Mesendoderm (in vitro differentiated cells): Measurements from ENCODE around the gene TBX1.
A peak's percentile ranks its signal among the peaks of the same experiment; 100 is the strongest.

Experiments
- DNase-seq: peaks from one replicate; pipeline ENCODE4 v3.0.0; 2013
- H2AK5ac ChIP-seq: 2 replicates; pipeline ENCODE4 v1.6.1; 2013; ENCODE audit warnings: low read length, inconsistent platforms
- H2BK120ac ChIP-seq: 2 replicates; pipeline ENCODE4 v1.6.1; 2013; ENCODE audit warnings: low read depth, mild to moderate bottlenecking, low read length, moderate library complexity, mixed read lengths
- H2BK15ac ChIP-seq: replicated peaks from 2 replicates; pipeline ENCODE4 v1.6.1; 2013; ENCODE audit warnings: low read depth, mild to moderate bottlenecking, moderate library complexity
- H2BK5ac ChIP-seq: 2 replicates; pipeline ENCODE4 v1.6.1; 2013; ENCODE audit warnings: low read length, inconsistent platforms
- H3K18ac ChIP-seq: 2 replicates; pipeline ENCODE4 v1.6.1; 2013; ENCODE audit warnings: mild to moderate bottlenecking, low read length, mixed read lengths
- H3K23ac ChIP-seq: one replicate; pipeline ENCODE4 v1.6.1; 2013; ENCODE audit warnings: low read length
- H3K27ac ChIP-seq: 2 replicates; pipeline ENCODE4 v1.5.1; 2013; ENCODE audit warnings: low read depth, mild to moderate bottlenecking, inconsistent platforms, low read length, moderate library complexity
- H3K27me3 ChIP-seq: 2 replicates; pipeline ENCODE4 v1.6.1; 2013; ENCODE audit warnings: low read length, control low read depth, mild to moderate bottlenecking, inconsistent platforms; ENCODE audit not compliant: insufficient read depth, poor library complexity
- H3K36me3 ChIP-seq: 2 replicates; pipeline ENCODE4 v1.6.1; 2013; ENCODE audit warnings: low read length, inconsistent platforms; ENCODE audit not compliant: control insufficient read depth, insufficient read depth
- H3K4ac ChIP-seq: one replicate; pipeline ENCODE4 v1.6.1; 2013; ENCODE audit warnings: low read depth, mild to moderate bottlenecking, low read length, moderate library complexity
- H3K4me1 ChIP-seq: 2 replicates; pipeline ENCODE4 v1.6.1; 2013; ENCODE audit warnings: low read depth, low read length, inconsistent platforms; ENCODE audit not compliant: control insufficient read depth
- H3K4me2 ChIP-seq: 2 replicates; pipeline ENCODE4 v1.6.1; 2013; ENCODE audit warnings: low read length
- H3K4me3 ChIP-seq: 2 replicates; pipeline ENCODE4 v1.5.1; 2013; ENCODE audit warnings: mild to moderate bottlenecking, low read length
- H3K56ac ChIP-seq: one replicate; pipeline ENCODE4 v1.6.1; 2013; ENCODE audit warnings: low read length
- H3K79me1 ChIP-seq: 2 replicates; pipeline ENCODE4 v1.6.1; 2013; ENCODE audit warnings: low read length, inconsistent platforms
- H3K79me2 ChIP-seq: 2 replicates; pipeline ENCODE4 v1.6.1; 2013; ENCODE audit warnings: mild to moderate bottlenecking, low read length; ENCODE audit not compliant: control insufficient read depth, insufficient read depth
- H3K9ac ChIP-seq: 2 replicates; pipeline ENCODE4 v1.6.1; 2013; ENCODE audit warnings: low read length, inconsistent platforms
- H4K5ac ChIP-seq: one replicate; pipeline ENCODE4 v1.6.1; 2013; ENCODE audit warnings: low read length
- H4K8ac ChIP-seq: one replicate; pipeline ENCODE4 v1.6.1; 2013; ENCODE audit warnings: low read depth, mild to moderate bottlenecking, control low read depth, low read length, moderate library complexity
- WGBS: extraction: QIAGEN DNeasy Blood & Tissue Kit; methylation state at CpG from one replicate; pipeline ENCODE4 v1.1.7; 2013; ENCODE audit warnings: low lambda C conversion rate, missing lambda C conversion rate; ENCODE audit not compliant: insufficient coverage; ENCODE audit errors: extremely low coverage; 5-methylcytosine and 5-hydroxymethylcytosine counted together

TBX1 gene

GRCh38 chr22:19719050-19719482 lies 41.5 kb upstream of the TBX1 start:
- no peaks in the 10 kb centered on the region for H3K36me3 ChIP-seq
- peak overlapping the region; percentile 86 for H3K56ac ChIP-seq
- no peak overlapping the region for H3K4me3 ChIP-seq
- H3K4ac ChIP-seq: no peak overlapping the region
- no peak overlapping the region for H2BK5ac ChIP-seq
- peaks cover 23% of the 10 kb centered on the region for H3K27me3 ChIP-seq
- H2BK15ac ChIP-seq: no peak overlapping the region
- H2BK120ac ChIP-seq: no peak overlapping the region
- no peak overlapping the region for H3K27ac ChIP-seq
- H4K5ac ChIP-seq: no peak overlapping the region
- H3K4me1 ChIP-seq: peaks cover 9% of the 10 kb centered on the region
- H4K8ac ChIP-seq: no peak overlapping the region
- H3K4me2 ChIP-seq: peak overlapping the region; percentile 81
- H3K79me1 ChIP-seq: no peaks in the 10 kb centered on the region
- no peak for DNase-seq
- no CpG with 5 or more reads among the region's 31 CpGs for WGBS
- H2AK5ac ChIP-seq: no peak overlapping the region
- peak overlapping the region; percentile 77 for H3K9ac ChIP-seq
- no peaks in the 10 kb centered on the region for H3K79me2 ChIP-seq
- H3K18ac ChIP-seq: peak overlapping the region; percentile 43
- H3K23ac ChIP-seq: no peak overlapping the region

GRCh38 chr22:19719488-19720021 lies 41.0 kb upstream of the TBX1 start:
- Histone ChIP-seq H2BK15ac (no peak overlapping the region), H3K4me2 (no peak overlapping the region), H3K27ac (no peak overlapping the region), H3K79me2 (no peaks in the 10 kb centered on the region), H3K27me3 (peaks cover 25% of the 10 kb centered on the region), H3K9ac (no peak overlapping the region), H4K8ac (no peak overlapping the region), H4K5ac (no peak overlapping the region), H2BK5ac (no peak overlapping the region), H2AK5ac (no peak overlapping the region), H3K4me1 (peaks cover 9% of the 10 kb centered on the region), H3K4me3 (no peak overlapping the region), H2BK120ac (no peak overlapping the region), H3K18ac (no peak overlapping the region), H3K79me1 (no peaks in the 10 kb centered on the region), H3K36me3 (no peaks in the 10 kb centered on the region), H3K56ac (no peak overlapping the region), H3K23ac (no peak overlapping the region), H3K4ac (no peak overlapping the region)
- no peak for DNase-seq
- no CpG with 5 or more reads among the region's 12 CpGs for WGBS

- no peak overlapping the region for H3K56ac ChIP-seq
- peaks cover 30% of the 10 kb centered on the region for H3K27me3 ChIP-seq
- H3K79me2 ChIP-seq: no peaks in the 10 kb centered on the region
- H2BK15ac ChIP-seq: no peak overlapping the region
- H2AK5ac ChIP-seq: no peak overlapping the region
- no CpG with 5 or more reads among the region's 26 CpGs for WGBS
- no peak overlapping the region for H3K4me2 ChIP-seq
- peaks cover 9% of the 10 kb centered on the region for H3K4me1 ChIP-seq
- H3K79me1 ChIP-seq: no peaks in the 10 kb centered on the region
- H3K4me3 ChIP-seq: no peak overlapping the region
- H3K36me3 ChIP-seq: no peaks in the 10 kb centered on the region
- no peak overlapping the region for H2BK120ac ChIP-seq
- no peak overlapping the region for H2BK5ac ChIP-seq
- no peak overlapping the region for H4K5ac ChIP-seq
- H3K4ac ChIP-seq: no peak overlapping the region
- H3K18ac ChIP-seq: no peak overlapping the region
- H3K9ac ChIP-seq: no peak overlapping the region
- H3K27ac ChIP-seq: no peak overlapping the region
- H3K23ac ChIP-seq: no peak overlapping the region
- H4K8ac ChIP-seq: no peak overlapping the region
- DNase-seq: no peak
Measured at GRCh38 chr22:19720150-19720827, 40.3 kb upstream of the TBX1 start.

- Histone ChIP-seq H2BK120ac (no peak overlapping the region), H2BK15ac (no peak overlapping the region), H3K4me1 (peaks cover 9% of the 10 kb centered on the region), H3K27ac (no peak overlapping the region), H3K36me3 (no peaks in the 10 kb centered on the region), H3K4ac (no peak overlapping the region), H3K9ac (no peak overlapping the region), H2AK5ac (no peak overlapping the region), H3K18ac (no peak overlapping the region), H3K79me1 (no peaks in the 10 kb centered on the region), H4K5ac (no peak overlapping the region), H3K4me3 (no peak overlapping the region), H2BK5ac (no peak overlapping the region), H3K56ac (no peak overlapping the region), H3K23ac (no peak overlapping the region), H4K8ac (no peak overlapping the region), H3K27me3 (peaks cover 30% of the 10 kb centered on the region), H3K79me2 (no peaks in the 10 kb centered on the region), H3K4me2 (no peak overlapping the region)
- no CpG with 5 or more reads among the region's 2 CpGs for WGBS
- DNase-seq: no peak
Measured at GRCh38 chr22:19720999-19721329, 39.6 kb upstream of the TBX1 start.

GRCh38 chr22:19721330-19722177 lies 39.0 kb upstream of the TBX1 start:
- Histone ChIP-seq H2BK15ac (no peak overlapping the region), H2BK5ac (no peak overlapping the region), H2BK120ac (no peak overlapping the region), H3K36me3 (no peaks in the 10 kb centered on the region), H3K79me1 (no peaks in the 10 kb centered on the region), H3K79me2 (no peaks in the 10 kb centered on the region), H3K56ac (peak overlapping the region; percentile 34), H4K8ac (no peak overlapping the region), H4K5ac (no peak overlapping the region), H3K23ac (no peak overlapping the region), H3K27me3 (peaks cover 30% of the 10 kb centered on the region), H3K9ac (no peak overlapping the region), H3K4me1 (peaks cover 9% of the 10 kb centered on the region), H2AK5ac (no peak overlapping the region), H3K4ac (no peak overlapping the region), H3K27ac (no peak overlapping the region), H3K18ac (no peak overlapping the region), H3K4me2 (peak overlapping the region; percentile 7), H3K4me3 (no peak overlapping the region)
- no CpG with 5 or more reads among the region's 44 CpGs for WGBS
- no peak for DNase-seq
